Activated CD4-positive, alpha-beta memory T cell treated with anti-CD3 and anti-CD28 coated beads, Interleukin-2, amount 10 ng/mL, durations not matched to agents 7 days and 5 days (primary cell): ENCODE results near the gene CYB561A3. TPM values are rescaled to one million over a fixed set of nuclear protein-coding genes. Genes with fewer than 3 reads are reported as not detected.

Experiments
- CTCF ChIA-PET: fragments of 350-600 bp; sonication (Branson Sonifier 250); formaldehyde crosslinking; loops from one replicate; lab custom pipeline; 2021; ENCODE audit warnings: antibody characterized with exemption, inconsistent platforms; lab: Charles Lee
- POLR2A ChIA-PET: fragments of 350-600 bp; sonication (Branson Sonifier 250); formaldehyde crosslinking; loops from one replicate; lab custom pipeline; 2021; ENCODE audit warnings: antibody characterized with exemption; lab: Charles Lee
- DNase-seq: peaks from one replicate; pipeline ENCODE4 v3.0.0-alpha.2; 2020
- H3K27ac Mint-ChIP-seq: one replicate; pipeline ENCODE4 v1.8.0; 2021; ENCODE audit warnings: mild to moderate bottlenecking, mixed read lengths
- H3K27me3 Mint-ChIP-seq: one replicate; pipeline ENCODE4 v1.8.0; 2021; ENCODE audit warnings: mixed read lengths
- H3K36me3 Mint-ChIP-seq: one replicate; pipeline ENCODE4 v1.8.0; 2021; ENCODE audit warnings: low read depth, mixed read lengths
- H3K4me1 Mint-ChIP-seq: one replicate; pipeline ENCODE4 v1.8.0; 2021; ENCODE audit warnings: mixed read lengths
- H3K4me3 Mint-ChIP-seq: one replicate; pipeline ENCODE4 v1.8.0; 2021; ENCODE audit warnings: mild to moderate bottlenecking, mixed read lengths
- H3K9me3 Mint-ChIP-seq: one replicate; pipeline ENCODE4 v1.8.0; 2021; ENCODE audit warnings: mixed read lengths
- total RNA-seq, 2 experiments: library from RNA; stranded (reverse); gene quantifications; one replicate each; pipeline ENCODE4 v1.2.3, GENCODE V29; 2021

The CYB561A3 gene
- total RNA-seq, 2 experiments from 2014 or later = 36.0 to 38.6 TPM

DNA sequence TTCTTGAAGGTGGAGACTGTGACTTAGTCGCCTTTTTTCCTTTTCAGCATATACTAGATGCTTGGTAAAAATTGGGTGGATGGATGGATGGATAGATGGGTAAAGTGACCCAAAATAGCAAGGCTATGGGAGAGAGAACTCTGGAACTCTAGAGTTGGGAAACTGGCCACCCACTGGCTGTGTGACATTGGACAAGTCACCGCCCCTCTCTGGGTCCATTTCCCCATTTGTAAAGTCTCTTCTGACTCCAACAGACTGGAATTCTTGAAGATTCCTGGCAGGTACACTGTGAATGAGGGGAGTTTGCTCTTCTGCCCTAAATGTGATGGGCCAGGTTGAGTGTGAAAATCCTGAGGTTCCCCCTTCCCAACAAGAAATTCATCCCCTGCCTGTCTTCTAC, 20.7 kb downstream of the CYB561A3 start:
- Mint-ChIP-seq H3K36me3 (no peaks in the 10 kb centered on the region), H3K4me3 (no peak overlapping the region), H3K27me3 (no peaks in the 10 kb centered on the region), H3K4me1 (peaks cover 13% of the 10 kb centered on the region), H3K9me3 (no peaks in the 10 kb centered on the region), H3K27ac (no peak overlapping the region)
- CTCF ChIA-PET = interaction anchor here (3.6 kb wide), 1 partner anchor 45 kb away, joined by 13 read pairs; no protein-coding TSS in a partner anchor
- POLR2A ChIA-PET = interaction anchor here (1.2 kb wide), 1 partner anchor 7 kb away, joined by 6 read pairs; the partner anchor contains the start of gene TKFC
- no peak for DNase-seq

DNA sequence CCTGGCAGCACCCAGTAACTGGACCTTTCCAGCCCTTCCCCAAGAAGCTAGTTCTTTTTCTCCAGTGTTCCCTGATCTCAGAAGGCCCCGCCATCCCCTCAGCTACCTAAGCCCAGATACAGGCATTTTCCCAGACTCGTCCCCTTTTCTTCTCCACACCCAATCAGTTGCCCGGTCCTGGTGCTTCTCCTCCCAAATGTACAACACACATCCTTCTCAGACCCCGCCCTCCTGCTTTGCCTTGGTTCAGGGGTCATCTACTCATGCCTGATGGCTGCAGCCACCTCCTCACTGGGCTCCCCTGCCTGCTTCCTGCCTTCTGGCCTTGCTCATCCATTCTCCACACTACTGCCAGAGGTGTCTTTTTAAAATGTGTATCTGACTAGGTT, 22.2 kb downstream of the CYB561A3 start:
- H3K4me3 Mint-ChIP-seq = no peak overlapping the region
- H3K9me3 Mint-ChIP-seq = no peaks in the 10 kb centered on the region
- no peaks in the 10 kb centered on the region for H3K27me3 Mint-ChIP-seq
- POLR2A ChIA-PET = no interaction called here
- peaks cover 24% of the 10 kb centered on the region for H3K4me1 Mint-ChIP-seq
- no peak overlapping the region for H3K27ac Mint-ChIP-seq
- DNase-seq = no peak
- no peaks in the 10 kb centered on the region for H3K36me3 Mint-ChIP-seq
- CTCF ChIA-PET = interaction anchor here (1.4 to 3.6 kb wide), 2 partner anchors 9 to 46 kb away, joined by 8 to 13 read pairs; no protein-coding TSS in a partner anchor

DNA sequence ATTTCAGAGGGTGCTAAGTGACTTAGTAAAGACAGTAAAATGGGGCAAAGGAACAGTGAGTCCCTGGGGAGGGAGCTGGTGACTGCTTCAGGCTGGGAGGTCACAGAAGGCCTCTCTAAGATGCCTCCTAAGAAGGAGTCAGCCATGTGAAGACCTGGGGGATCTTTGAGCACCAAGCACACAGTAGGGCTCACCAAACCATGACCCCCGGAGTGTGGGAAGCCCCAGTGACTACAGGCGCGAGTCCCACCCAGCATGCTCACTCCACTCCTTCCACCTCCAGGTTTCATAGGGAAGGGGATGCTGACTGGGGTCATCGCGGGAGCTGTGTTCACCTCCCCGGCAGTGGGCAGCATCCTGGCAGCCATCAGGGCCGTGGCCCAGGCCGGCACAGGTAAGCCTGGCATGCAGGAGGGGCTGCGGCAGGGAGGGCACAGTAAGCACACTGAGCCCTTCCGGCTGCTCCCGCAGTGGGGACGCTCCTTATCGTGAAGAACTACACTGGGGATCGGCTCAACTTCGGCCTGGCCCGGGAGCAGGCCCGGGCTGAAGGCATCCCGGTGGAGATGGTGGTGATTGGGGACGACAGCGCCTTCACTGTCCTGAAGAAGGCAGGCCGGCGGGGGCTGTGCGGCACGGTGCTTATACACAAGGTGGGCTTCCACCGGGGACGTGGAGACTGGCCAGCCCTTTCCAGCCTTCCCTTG, 22.7 kb downstream of the CYB561A3 start:
- POLR2A ChIA-PET = no interaction called here
- no peaks in the 10 kb centered on the region for H3K36me3 Mint-ChIP-seq
- no peak overlapping the region for H3K27ac Mint-ChIP-seq
- no peak overlapping the region for H3K4me3 Mint-ChIP-seq
- DNase-seq = no peak
- H3K9me3 Mint-ChIP-seq = no peaks in the 10 kb centered on the region
- CTCF ChIA-PET = interaction anchor here (1.4 to 6.5 kb wide), 3 partner anchors 10 to 47 kb away, joined by 8 to 289 read pairs (median 13); no protein-coding TSS in a partner anchor
- no peaks in the 10 kb centered on the region for H3K27me3 Mint-ChIP-seq
- peaks cover 30% of the 10 kb centered on the region for H3K4me1 Mint-ChIP-seq

DNA sequence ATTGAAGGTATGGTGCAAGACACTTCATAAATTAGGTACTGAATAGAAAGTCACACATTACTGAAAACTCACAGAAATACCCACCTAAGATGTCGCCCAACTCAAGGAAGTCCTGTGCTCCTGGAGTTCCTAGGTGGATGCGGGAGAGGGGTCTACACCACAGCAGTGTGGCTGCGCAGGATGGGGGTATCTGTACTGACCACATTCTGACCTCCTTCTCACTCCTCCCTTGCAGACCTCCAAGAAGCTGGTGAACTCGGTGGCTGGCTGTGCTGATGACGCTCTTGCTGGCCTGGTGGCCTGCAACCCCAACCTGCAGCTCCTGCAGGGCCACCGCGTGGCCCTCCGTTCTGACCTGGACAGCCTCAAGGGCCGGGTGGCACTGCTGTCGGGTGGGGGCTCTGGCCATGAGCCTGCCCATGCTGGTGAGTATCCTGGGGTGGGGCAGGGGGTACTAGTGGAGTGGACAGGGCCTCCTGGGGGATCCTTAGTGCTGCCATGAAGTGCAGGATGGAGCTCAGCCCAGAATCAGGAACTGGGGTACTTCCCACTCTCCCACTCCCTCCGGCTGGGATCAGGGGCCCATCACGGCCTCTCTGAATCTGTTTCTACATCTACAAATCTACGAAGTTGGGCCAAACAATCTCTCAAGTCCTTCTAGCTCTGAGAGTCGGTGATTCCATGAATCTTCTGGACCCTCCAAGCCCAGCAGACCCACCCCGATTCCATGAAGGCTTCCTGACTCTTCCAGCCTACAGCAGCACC, 23.8 kb downstream of the CYB561A3 start:
- Mint-ChIP-seq H3K27ac (no peak overlapping the region), H3K4me3 (no peak overlapping the region), H3K36me3 (peaks cover 4% of the 10 kb centered on the region), H3K4me1 (peaks cover 38% of the 10 kb centered on the region), H3K27me3 (no peaks in the 10 kb centered on the region), H3K9me3 (no peaks in the 10 kb centered on the region)
- ChIA-PET CTCF (interaction anchor here (1.4 to 6.5 kb wide), 3 partner anchors 11 to 109 kb away, joined by 8 to 289 read pairs (median 22); no protein-coding TSS in a partner anchor), POLR2A (no interaction called here)
- DNase-seq = no peak

DNA sequence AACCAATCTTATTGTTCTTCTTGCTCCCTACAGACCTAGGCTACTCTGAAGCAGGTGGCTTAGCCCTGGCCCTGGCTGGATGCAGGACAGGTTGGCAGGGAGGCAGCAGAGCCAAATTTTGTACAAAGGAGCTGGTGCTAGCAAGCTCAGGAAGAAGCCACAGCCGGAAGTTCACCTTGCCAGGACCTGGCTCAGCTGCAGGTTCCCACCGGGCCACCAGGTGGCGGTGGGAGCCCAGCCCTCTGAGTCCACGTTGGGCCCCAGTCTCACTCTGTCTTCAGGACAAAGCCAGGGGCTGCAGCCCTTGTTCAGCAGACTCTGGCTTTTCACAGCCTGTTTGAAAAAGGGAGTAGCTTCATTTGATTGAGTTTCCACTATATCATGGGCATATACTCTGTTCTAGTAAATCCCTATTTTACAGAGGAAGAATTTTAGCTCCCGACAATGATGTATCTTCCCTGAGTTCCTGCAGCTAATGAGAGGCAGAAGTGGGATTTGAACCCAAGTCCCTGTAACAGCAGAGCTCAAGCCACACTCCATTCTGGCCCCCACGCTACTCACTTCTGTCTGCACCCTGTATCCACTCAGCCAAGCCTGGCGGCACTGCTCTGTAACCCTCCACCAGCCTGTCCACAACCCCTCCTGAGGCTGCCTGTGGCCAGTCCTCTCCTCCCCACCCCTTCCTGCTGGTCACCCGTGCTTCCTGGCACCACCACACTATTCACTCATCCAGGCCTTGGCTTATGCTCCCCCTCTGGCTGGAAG, 25.3 kb downstream of the CYB561A3 start:
- POLR2A ChIA-PET = interaction anchor here (0.6 to 4.7 kb wide), 17 partner anchors 9 to 178 kb away, joined by 3 to 118 read pairs (median 4); partner anchors contain the start of genes CPSF7, CYB561A3, SDHAF2 and TMEM138
- CTCF ChIA-PET = interaction anchor here (0.7 to 6.5 kb wide), 36 partner anchors 9 to 772 kb away, joined by 3 to 289 read pairs (median 5); partner anchors contain the start of genes CPSF7, CYB561A3, SDHAF2 and TMEM109
- peaks cover 49% of the 10 kb centered on the region for H3K4me1 Mint-ChIP-seq

DNA sequence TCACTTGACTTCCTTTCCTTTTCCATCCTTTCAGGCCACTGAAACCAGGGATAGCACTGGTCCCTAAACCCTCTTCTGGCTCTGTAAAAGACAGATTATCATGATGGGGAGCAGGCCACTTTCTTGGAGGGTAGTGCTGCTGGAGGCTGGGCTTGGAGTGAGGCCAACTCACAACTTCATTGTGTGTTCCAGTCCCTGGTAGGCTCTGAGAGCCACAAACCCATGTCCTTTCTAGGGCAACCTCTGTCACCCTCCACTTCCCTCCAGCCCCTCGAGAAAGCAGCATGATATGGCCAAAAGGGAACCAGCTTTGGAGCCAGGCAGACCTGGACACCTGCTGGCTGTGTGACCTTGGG, 26.3 kb downstream of the CYB561A3 start:
- DNase-seq = no peak
- Mint-ChIP-seq H3K27me3 (no peaks in the 10 kb centered on the region), H3K27ac (peak overlapping the region; percentile 85), H3K9me3 (no peaks in the 10 kb centered on the region), H3K4me1 (peaks cover 59% of the 10 kb centered on the region), H3K4me3 (no peak overlapping the region), H3K36me3 (peaks cover 24% of the 10 kb centered on the region)
- POLR2A ChIA-PET = interaction anchor here (0.6 to 4.7 kb wide), 8 partner anchors 27 to 185 kb away, joined by 3 to 118 read pairs (median 10); partner anchors contain the start of genes CPSF7, CYB561A3, SDHAF2 and TMEM138
- CTCF ChIA-PET = interaction anchor here (0.6 to 6.5 kb wide), 20 partner anchors 8 to 138 kb away, joined by 3 to 289 read pairs (median 10); partner anchors contain the start of genes CPSF7, CYB561A3, SDHAF2 and TMEM138

More for the DNA sequence above, 25.3 kb downstream of the CYB561A3 start:
- Mint-ChIP-seq H3K9me3 (no peaks in the 10 kb centered on the region), H3K4me3 (no peak overlapping the region), H3K27ac (peak overlapping the region; percentile 85), H3K27me3 (no peaks in the 10 kb centered on the region), H3K36me3 (peaks cover 17% of the 10 kb centered on the region)
- DNase-seq = peak; percentile 88

DNA sequence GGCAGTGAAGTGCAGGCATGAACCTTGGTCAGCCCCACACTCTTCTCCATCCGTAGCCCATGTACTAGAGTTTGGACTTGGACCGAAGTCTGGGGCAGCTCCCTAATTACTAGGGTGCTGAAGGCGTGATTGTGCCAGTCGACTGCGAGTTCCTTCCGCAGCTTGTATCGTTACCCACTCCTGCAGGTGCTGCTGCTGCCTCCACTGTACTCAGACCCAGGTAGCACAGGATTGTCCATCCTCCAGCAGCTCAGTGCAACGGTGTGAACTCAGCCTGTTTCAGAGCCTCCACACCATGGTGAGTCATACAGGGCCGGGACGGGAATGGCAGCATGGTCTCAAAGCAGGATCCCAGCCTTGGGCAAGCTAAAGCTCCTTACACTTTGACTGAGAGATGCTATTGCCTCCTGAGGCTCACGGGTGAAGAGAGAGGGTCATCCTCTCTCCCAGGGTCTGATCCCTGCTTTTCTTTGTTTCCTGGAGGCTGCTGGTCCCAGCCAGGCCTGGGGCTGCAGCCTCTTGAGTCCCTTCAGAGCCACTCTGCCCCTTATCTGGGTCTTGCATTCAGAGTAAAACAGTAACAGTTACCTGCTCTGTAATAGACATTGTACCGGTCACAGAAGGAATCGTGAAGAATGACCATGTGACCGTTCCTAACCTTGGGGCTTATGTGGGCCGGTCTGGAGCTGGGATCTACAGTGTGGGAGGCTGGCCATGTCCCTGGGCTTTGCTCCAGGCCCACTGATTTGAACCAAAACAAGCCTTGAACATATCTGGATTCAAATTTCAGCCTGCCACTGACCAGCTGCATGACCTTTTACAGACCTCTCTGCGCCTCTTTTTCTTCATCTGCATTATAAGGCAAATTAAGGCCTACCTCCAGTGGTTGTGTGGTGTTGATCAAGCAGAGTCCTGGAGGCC, 27.0 kb downstream of the CYB561A3 start:
- POLR2A ChIA-PET = interaction anchor here (0.9 to 4.7 kb wide), 13 partner anchors 12 to 481 kb away, joined by 3 to 118 read pairs (median 7); partner anchors contain the start of genes CPSF7, CYB561A3, SDHAF2 and TMEM138
- no peaks in the 10 kb centered on the region for H3K27me3 Mint-ChIP-seq
- H3K4me3 Mint-ChIP-seq = peak overlapping the region; percentile 99
- H3K4me1 Mint-ChIP-seq = peaks cover 66% of the 10 kb centered on the region
- no peak for DNase-seq
- no peaks in the 10 kb centered on the region for H3K9me3 Mint-ChIP-seq
- peak overlapping the region; percentile 98 for H3K27ac Mint-ChIP-seq
- H3K36me3 Mint-ChIP-seq = peaks cover 30% of the 10 kb centered on the region
- CTCF ChIA-PET = interaction anchor here (0.7 to 6.5 kb wide), 11 partner anchors 19 to 182 kb away, joined by 3 to 289 read pairs (median 13); partner anchors contain the start of genes CPSF7, CYB561A3, SDHAF2 and TMEM138

DNA sequence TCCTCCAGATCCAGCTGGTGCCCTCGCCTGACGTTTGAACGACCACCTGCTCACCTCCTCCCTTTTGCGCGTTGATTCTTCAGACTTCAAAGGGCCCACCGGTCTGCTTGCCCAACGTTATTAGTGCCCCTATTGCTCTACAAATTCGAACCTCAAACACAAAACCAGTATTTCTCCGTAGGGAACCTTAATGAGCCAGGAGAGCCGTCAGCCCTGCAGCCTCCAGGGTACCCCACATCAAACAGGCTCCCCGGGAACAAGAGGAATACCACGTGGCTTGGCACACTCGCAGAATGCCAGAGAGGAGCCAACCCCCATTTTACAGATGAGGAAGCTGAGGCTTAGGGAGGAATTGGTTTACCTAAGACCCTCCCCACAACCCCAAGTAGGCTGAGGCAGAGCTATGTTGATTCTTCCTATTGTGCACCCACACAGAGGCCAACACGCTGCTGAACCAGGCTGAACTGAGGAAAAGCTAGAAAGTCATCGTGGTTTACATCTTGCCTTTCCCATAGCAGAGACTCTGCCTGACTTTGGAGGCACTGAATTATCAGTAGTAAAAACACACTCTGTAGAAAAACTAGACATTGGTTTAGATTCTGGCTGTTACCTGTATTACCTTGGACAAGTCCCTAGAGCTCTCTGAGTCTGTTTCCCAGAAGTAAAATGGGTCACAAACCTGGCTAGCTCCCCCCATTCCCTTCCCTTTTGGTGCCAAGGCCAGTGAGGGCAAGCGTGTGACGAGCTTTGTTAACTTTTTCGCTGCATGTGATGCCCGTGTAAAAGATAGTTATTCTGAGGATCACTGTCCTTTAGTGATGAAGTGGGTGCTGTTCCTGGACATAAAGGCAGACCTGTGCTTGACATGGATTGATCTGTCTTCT, 27.9 kb downstream of the CYB561A3 start:
- ChIA-PET POLR2A (interaction anchor here (0.9 to 4.7 kb wide), 15 partner anchors 8 to 482 kb away, joined by 3 to 118 read pairs (median 5); partner anchors contain the start of genes CPSF7, CYB561A3, SDHAF2 and TMEM138), CTCF (interaction anchor here (0.7 to 6.5 kb wide), 10 partner anchors 20 to 183 kb away, joined by 3 to 289 read pairs (median 9); partner anchors contain the start of genes CPSF7, CYB561A3, SDHAF2 and TMEM138)
- peak overlapping the region; percentile 99 for H3K4me3 Mint-ChIP-seq
- DNase-seq = no peak
- H3K27me3 Mint-ChIP-seq = no peaks in the 10 kb centered on the region
- peaks cover 73% of the 10 kb centered on the region for H3K4me1 Mint-ChIP-seq
- peak overlapping the region; percentile 98 for H3K27ac Mint-ChIP-seq
- H3K9me3 Mint-ChIP-seq = no peaks in the 10 kb centered on the region
- H3K36me3 Mint-ChIP-seq = peaks cover 40% of the 10 kb centered on the region

DNA sequence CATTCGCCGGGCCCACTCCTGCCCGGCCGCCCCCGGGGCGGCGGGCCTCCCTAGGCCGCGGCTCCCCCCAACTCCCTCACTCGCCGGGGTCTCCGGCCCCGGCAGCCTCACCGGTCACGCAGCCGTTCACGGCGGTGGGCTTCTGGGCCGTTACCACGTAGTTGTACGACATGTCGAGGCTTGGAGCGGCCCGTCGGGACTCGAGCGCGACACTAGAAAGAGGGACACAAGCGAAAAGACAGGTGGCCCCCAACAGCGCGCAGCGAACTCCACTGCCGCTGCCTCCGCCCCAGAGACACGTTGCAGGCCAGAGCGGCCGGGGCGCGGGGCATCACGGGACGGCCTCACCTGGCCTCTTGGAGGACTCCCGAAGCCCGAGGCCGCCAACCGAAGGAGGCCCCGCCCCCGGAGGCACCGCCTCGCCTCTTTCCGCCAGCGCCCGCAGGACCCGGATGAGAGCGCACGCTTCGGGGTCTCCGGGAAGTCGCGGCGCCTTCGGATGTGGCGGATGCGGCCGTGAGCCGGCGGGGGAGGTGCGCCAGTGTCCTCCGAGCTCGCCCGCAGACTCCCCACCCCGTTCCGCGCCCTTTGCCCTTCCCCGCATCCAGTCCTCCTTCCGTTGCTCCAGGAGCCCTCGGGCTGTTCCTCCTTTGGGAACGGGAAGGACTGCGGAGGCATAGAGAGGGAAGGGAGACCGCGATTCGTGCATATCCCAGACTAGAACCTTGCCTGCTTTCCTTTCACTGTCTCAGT, 28.7 kb downstream of the CYB561A3 start, which contains the start of the genes DDB1 and TKFC:
Gene DDB1 (minus strand): TSS at position 309 of the 753 bp plus-strand sequence. CDS start 137 bp downstream, at position 172.
Gene TKFC (plus strand): TSS at position 432 of the 753 bp plus-strand sequence. CDS start 1,501 bp downstream, outside the sequence.
- H3K9me3 Mint-ChIP-seq = no peaks in the 10 kb centered on the region
- peak; percentile 98 for DNase-seq
- H3K27ac Mint-ChIP-seq = peak within 1 kb of the TSS; percentile 98
- CTCF ChIA-PET = interaction anchor here (0.7 to 6.5 kb wide), 9 partner anchors 21 to 114 kb away, joined by 3 to 289 read pairs (median 11); partner anchors contain the start of genes CPSF7, CYB561A3, SDHAF2 and TMEM138
- POLR2A ChIA-PET = interaction anchor here (0.6 to 4.7 kb wide), 13 partner anchors 9 to 242 kb away, joined by 3 to 118 read pairs (median 6); partner anchors contain the start of genes CPSF7, CYB561A3, SDHAF2 and TMEM138
- H3K27me3 Mint-ChIP-seq = no peaks in the 10 kb centered on the region
- peaks cover 78% of the 10 kb centered on the region for H3K4me1 Mint-ChIP-seq
- H3K36me3 Mint-ChIP-seq = peaks cover 45% of the 10 kb centered on the region
- H3K4me3 Mint-ChIP-seq = peak within 1 kb of the TSS; percentile 99
